ENCODE data around the gene CDC25C. TPM values are rescaled to one million over a fixed set of nuclear protein-coding genes. Genes with fewer than 3 reads are reported as not detected.

CDC25C gene
- total and polyA plus RNA-seq, 7 donors: 0.12 TPM; not detected in 6

DNA sequence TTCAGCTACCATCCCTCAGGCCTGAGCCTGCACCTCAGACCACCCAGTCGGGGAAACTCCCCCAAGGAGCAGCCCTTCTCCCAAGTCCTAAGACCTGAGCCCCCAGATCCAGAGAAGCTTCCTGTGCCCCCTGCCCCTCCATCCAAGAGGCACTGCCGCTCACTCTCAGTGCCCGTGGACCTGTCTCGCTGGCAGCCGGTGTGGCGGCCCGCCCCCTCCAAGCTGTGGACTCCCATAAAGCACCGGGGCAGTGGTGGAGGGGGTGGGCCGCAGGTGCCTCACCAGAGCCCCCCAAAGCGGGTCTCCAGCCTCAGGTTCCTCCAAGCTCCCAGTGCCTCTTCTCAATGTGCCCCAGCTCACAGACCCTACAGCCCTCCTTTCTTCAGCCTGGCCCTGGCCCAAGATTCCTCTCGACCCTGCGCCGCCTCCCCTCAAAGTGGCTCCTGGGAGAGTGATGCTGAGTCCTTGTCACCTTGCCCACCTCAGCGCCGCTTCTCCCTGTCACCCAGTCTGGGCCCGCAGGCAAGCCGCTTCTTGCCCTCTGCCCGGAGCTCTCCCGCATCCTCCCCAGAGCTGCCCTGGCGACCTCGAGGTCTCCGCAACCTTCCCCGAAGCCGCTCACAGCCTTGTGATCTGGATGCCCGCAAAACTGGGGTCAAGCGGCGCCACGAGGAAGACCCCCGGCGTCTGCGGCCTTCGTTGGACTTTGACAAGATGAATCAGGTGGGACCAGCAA, 13.5 kb upstream of the CDC25C start:
- WGBS, 3 donors: 94 to 96% (median 96%) methylated on average over 30 to 32 of the region's 32 CpGs
- H3K4me3 ChIP-seq: no peak overlapping the region
- no peak for DNase-seq
- H3K27ac ChIP-seq: no peak overlapping the region
- peaks cover 7 to 87% of the 10 kb centered on the region in 2 donors for H3K36me3 ChIP-seq (ENCODE audit: insufficient read depth in 1 of 2, low read depth in 1 of 2)
- TF ChIP-seq CTCF (IDR thresholded peaks at IDR 0.05): no peak
- no peaks in the 10 kb centered on the region for H3K27me3 ChIP-seq (ENCODE audit: insufficient read depth in 3 of 3, low read length in 2 of 3)
- ATAC-seq: peak in 1 of 4 donors; percentile 17
- no peaks in the 10 kb centered on the region for H3K9me3 ChIP-seq
- intact Hi-C loops (cut with DNase I): no loop called here
- H3K4me1 ChIP-seq: peaks cover 22% of the 10 kb centered on the region

- 84 to 89% (median 89%) methylated on average over 3 of the region's 3 CpGs for WGBS, 3 donors
- DNase-seq (no peak), ATAC-seq (no peak)
- H3K36me3 ChIP-seq (ENCODE audit: insufficient read depth in 1 of 2, low read depth in 1 of 2): peaks cover 3 to 52% of the 10 kb centered on the region in 2 donors
- H3K4me3 ChIP-seq: peak overlapping the region; percentile 73
- no peaks in the 10 kb centered on the region for H3K27me3 ChIP-seq (ENCODE audit: insufficient read depth in 3 of 3, low read length in 2 of 3)
- H3K4me1 ChIP-seq: peaks cover 22% of the 10 kb centered on the region
- H3K9me3 ChIP-seq: no peaks in the 10 kb centered on the region
- intact Hi-C loops (cut with DNase I): no loop called here
- no peak for TF ChIP-seq CTCF (IDR thresholded peaks at IDR 0.05)
- peak overlapping the region; percentile 99 for H3K27ac ChIP-seq
Measured at GRCh38 chr5:138340008-138340407, 8.4 kb upstream of the CDC25C start.

- no peaks in the 10 kb centered on the region for H3K9me3 ChIP-seq
- no peak for DNase-seq
- H3K27ac ChIP-seq: peak overlapping the region; percentile 99
- ATAC-seq: no peak
- H3K36me3 ChIP-seq (ENCODE audit: insufficient read depth in 1 of 2, low read depth in 1 of 2): peaks cover 3 to 47% of the 10 kb centered on the region in 2 donors
- intact Hi-C loops (cut with DNase I): no loop called here
- H3K27me3 ChIP-seq (ENCODE audit: insufficient read depth in 3 of 3, low read length in 2 of 3): no peaks in the 10 kb centered on the region
- TF ChIP-seq CTCF (IDR thresholded peaks at IDR 0.05): no peak
- H3K4me3 ChIP-seq: peak overlapping the region; percentile 73
- H3K4me1 ChIP-seq: peaks cover 22% of the 10 kb centered on the region
- 52 to 78% (median 55%) methylated on average over 2 of the region's 2 CpGs for WGBS, 3 donors
Measured at GRCh38 chr5:138339464-138339863, 7.9 kb upstream of the CDC25C start.

GRCh38 chr5:138339091-138339456, 7.5 kb upstream of the CDC25C start:
- H3K27me3 ChIP-seq (ENCODE audit: insufficient read depth in 3 of 3, low read length in 2 of 3): no peaks in the 10 kb centered on the region
- no peak for TF ChIP-seq CTCF (IDR thresholded peaks at IDR 0.05)
- H3K36me3 ChIP-seq (ENCODE audit: insufficient read depth in 1 of 2, low read depth in 1 of 2): peaks cover 3 to 43% of the 10 kb centered on the region in 2 donors
- WGBS, 3 donors: 5 to 14% (median 8%) methylated on average over 7 of the region's 7 CpGs
- H3K9me3 ChIP-seq: no peaks in the 10 kb centered on the region
- H3K4me1 ChIP-seq: peaks cover 22% of the 10 kb centered on the region
- intact Hi-C loops (cut with DNase I): no loop called here
- DNase-seq (no peak), ATAC-seq (no peak)
- H3K27ac ChIP-seq: peak overlapping the region; percentile 99
- peak overlapping the region; percentile 73 for H3K4me3 ChIP-seq

Data from psoas muscle (tissue), 8 donors.